A172 (cell line): ENCODE results near the gene LRP10. TPM values are rescaled to one million over a fixed set of nuclear protein-coding genes. Genes with fewer than 3 reads are reported as not detected.
"Not testable (repeated sequence)": the region's sequence is repeated elsewhere in the genome, so short reads cannot be mapped to it uniquely, and the experiment has no call there.

ENCODE experiments used
- DNase-seq: peaks from one replicate; pipeline ENCODE4 v3.0.0-alpha.2; 2015; ENCODE audit warnings: low spot score
- total RNA-seq: library from RNA; depleted of rRNA; stranded (reverse); fragments of >200 nt; shearing (Covaris generic); gene quantifications from 2 replicates; pipeline ENCODE4 v1.2.3, GENCODE V29; 2014

Gene LRP10
- total RNA-seq, 1 experiment from 2014 or later: 28.7 TPM

- DNase-seq: no peak
These were observed 15.9 kb downstream of the LRP10 start for GRCh38 chr14:22887260-22887989.

GRCh38 chr14:22887990-22888378, 16.4 kb downstream of the LRP10 start:
- DNase-seq: no peak

GRCh38 chr14:22888662-22889061, 17.1 kb downstream of the LRP10 start:
- no peak for DNase-seq

- no peak for DNase-seq
These were observed 18.9 kb downstream of the LRP10 start for GRCh38 chr14:22890416-22890815.

GRCh38 chr14:22892488-22892887, 20.9 kb downstream of the LRP10 start:
- no peak for DNase-seq

GRCh38 chr14:22893706-22894105, 22.2 kb downstream of the LRP10 start:
- DNase-seq: no peak

- no peak for DNase-seq
These were observed 23.9 kb downstream of the LRP10 start for GRCh38 chr14:22895402-22895801.

GRCh38 chr14:22896356-22896755, 24.8 kb downstream of the LRP10 start:
- no peak for DNase-seq

GRCh38 chr14:22896760-22897159, 25.2 kb downstream of the LRP10 start:
- DNase-seq: no peak

GRCh38 chr14:22897357-22897756, 25.8 kb downstream of the LRP10 start:
- DNase-seq: no peak

- DNase-seq: peak; percentile 30
These were observed 27.0 kb downstream of the LRP10 start for GRCh38 chr14:22898302-22899090.

GRCh38 chr14:22900081-22900799, 28.7 kb downstream of the LRP10 start:
- DNase-seq: peak; percentile 49

- no peak for DNase-seq
These were observed 30.3 kb downstream of the LRP10 start for GRCh38 chr14:22901799-22902198.

- no peak for DNase-seq
These were observed 32.2 kb downstream of the LRP10 start for GRCh38 chr14:22903742-22904087.

- DNase-seq: no peak
These were observed 34.1 kb downstream of the LRP10 start for GRCh38 chr14:22905627-22906026.

- DNase-seq: no peak
These were observed 34.5 kb downstream of the LRP10 start for GRCh38 chr14:22906073-22906472.

- no peak for DNase-seq
These were observed 35.9 kb downstream of the LRP10 start for GRCh38 chr14:22907429-22907828.

GRCh38 chr14:22908601-22909000, 37.1 kb downstream of the LRP10 start:
- no peak for DNase-seq

GRCh38 chr14:22910916-22911315, 39.4 kb downstream of the LRP10 start:
- DNase-seq: no peak

GRCh38 chr14:22914836-22915235, 43.3 kb downstream of the LRP10 start:
- not testable (repeated sequence) for DNase-seq

GRCh38 chr14:22915886-22916521, 44.5 kb downstream of the LRP10 start:
- DNase-seq: no peak
